HepG2 (cell line): Measurements from ENCODE around the gene SCYL1. TPM values are rescaled to one million over a fixed set of nuclear protein-coding genes. Genes with fewer than 3 reads are reported as not detected.

Experiments
- ATM ChIP-seq: fragments of 450-650 bp; IDR thresholded peaks from 2 replicates; pipeline ENCODE4 v1.7.1; 2017; ENCODE audit warnings: mild to moderate bottlenecking, borderline replicate concordance
- FIP1L1 ChIP-seq: fragments of 200-400 bp; formaldehyde crosslinking; IDR thresholded peaks from 2 replicates; pipeline ENCODE4 v1.6.1; 2018; ENCODE audit warnings: low read depth, mild to moderate bottlenecking, low read length, moderate library complexity, borderline replicate concordance; ENCODE audit not compliant: insufficient read depth
- FOXK1 ChIP-seq: sonication (generic); formaldehyde crosslinking; IDR thresholded peaks from 2 replicates; pipeline ENCODE4 v1.4.0; 2020; ENCODE audit warnings: low read depth, missing genetic modification reagents, borderline replicate concordance
- JUN ChIP-seq: sonication (generic); formaldehyde crosslinking; IDR thresholded peaks from 2 replicates; pipeline ENCODE4 v1.4.0; 2020; ENCODE audit warnings: mild to moderate bottlenecking, missing genetic modification reagents
- JUND ChIP-seq: sonication (generic); formaldehyde crosslinking; IDR thresholded peaks from 2 replicates; pipeline ENCODE4 v1.8.0; 2022; ENCODE audit warnings: mild to moderate bottlenecking, missing genetic modification reagents
- KDM5A ChIP-seq: fragments of 200-600 bp; sonication (generic); IDR thresholded peaks from 2 replicates; pipeline ENCODE4 v1.7.0; 2018; ENCODE audit warnings: antibody characterized with exemption, mild to moderate bottlenecking, low read length, borderline replicate concordance
- MATR3 ChIP-seq: sonication (generic); formaldehyde crosslinking; IDR thresholded peaks from 2 replicates; pipeline ENCODE4 v1.4.0; 2020; ENCODE audit warnings: missing genetic modification reagents
- NCOA2 ChIP-seq: sonication (generic); formaldehyde crosslinking; IDR thresholded peaks from 2 replicates; pipeline ENCODE4 v1.8.0; 2022; ENCODE audit warnings: inconsistent platforms
- PCBP1 ChIP-seq: fragments of 200-400 bp; formaldehyde crosslinking; IDR thresholded peaks from 2 replicates; pipeline ENCODE4 v1.6.1; 2017; ENCODE audit warnings: mild to moderate bottlenecking, low read depth, low read length, borderline replicate concordance
- PCBP2 ChIP-seq: fragments of 200-400 bp; formaldehyde crosslinking; optimal IDR thresholded peaks from 2 replicates; pipeline ENCODE3; 2018; ENCODE audit warnings: low read length, low read depth; ENCODE audit not compliant: poor library complexity, severe bottlenecking
- PHF21A ChIP-seq: sonication (generic); formaldehyde crosslinking; IDR thresholded peaks from 2 replicates; pipeline ENCODE4 v1.5.0; 2020; ENCODE audit warnings: mild to moderate bottlenecking, missing genetic modification reagents
- REPIN1 ChIP-seq: sonication (generic); formaldehyde crosslinking; IDR thresholded peaks from 2 replicates; pipeline ENCODE4 v1.8.0; 2022; ENCODE audit warnings: missing genetic modification reagents, low read depth, mild to moderate bottlenecking, borderline replicate concordance
- SSRP1 ChIP-seq: IDR thresholded peaks from 2 replicates; pipeline ENCODE4 v1.6.1; 2016; ENCODE audit warnings: control low read depth
- STAG1 ChIP-seq: sonication (generic); formaldehyde crosslinking; IDR thresholded peaks from 2 replicates; pipeline ENCODE4 v1.4.0; 2020; ENCODE audit warnings: missing genetic modification reagents
- TEAD3 ChIP-seq: optimal IDR thresholded peaks from 2 replicates; pipeline ENCODE3; 2016; ENCODE audit warnings: borderline replicate concordance
- ZNF263 ChIP-seq: sonication (generic); formaldehyde crosslinking; IDR thresholded peaks from 2 replicates; pipeline ENCODE4 v1.4.0; 2020; ENCODE audit warnings: missing genetic modification reagents
- ZNF335 ChIP-seq: sonication (generic); formaldehyde crosslinking; IDR thresholded peaks from 2 replicates; pipeline ENCODE4 v1.4.0; 2020; ENCODE audit warnings: missing genetic modification reagents
- ZNF558 ChIP-seq: sonication (generic); formaldehyde crosslinking; IDR thresholded peaks from 2 replicates; pipeline ENCODE4 v1.9.0; 2022; ENCODE audit warnings: mild to moderate bottlenecking, missing genetic modification reagents, borderline replicate concordance
- ZNF619 ChIP-seq: sonication (generic); formaldehyde crosslinking; IDR thresholded peaks from 2 replicates; pipeline ENCODE4 v1.4.0; 2020; ENCODE audit warnings: mild to moderate bottlenecking, missing genetic modification reagents
- ZNF7 ChIP-seq: IDR thresholded peaks from 2 replicates; pipeline ENCODE4 v1.6.1; 2016; ENCODE audit warnings: missing biosample characterization, missing genetic modification reagents
- ZNF788 ChIP-seq: sonication (generic); formaldehyde crosslinking; IDR thresholded peaks from 2 replicates; pipeline ENCODE4 v1.5.0; 2020; ENCODE audit warnings: mild to moderate bottlenecking, missing genetic modification reagents, borderline replicate concordance
- polyA plus RNA-seq, 8 experiments: library from polyadenylated mRNA; depleted of rRNA in 3 of 8; stranded (reverse) in 7 of 8; unstranded in 1 of 8; fragments of >200 nt; fragmentation: Illumina TruSeq in 4 of 8; extraction: Trizol in 4 of 8; gene quantifications; 2 replicates each; pipeline versions ENCODE4 v1.2.1 to v1.2.3, GENCODE V29; 2011 to 2016; ENCODE audit warnings: low read depth in 4 of 8, missing spikeins in 1 of 8, mixed read lengths in 1 of 8; ENCODE audit not compliant: insufficient read depth in 1 of 8
- total RNA-seq, 5 experiments: library from RNA; depleted of rRNA; stranded (reverse); fragments of >200 nt; fragmentation: Illumina TruSeq; extraction: Trizol; gene quantifications; 2 replicates each; pipeline ENCODE4 v1.2.3, GENCODE V29; 2016; ENCODE audit warnings: low read depth in 1 of 5
- TF ChIP-seq, protein P1 (sequence below): IDR thresholded peaks from 2 replicates; pipeline ENCODE4 v1.6.1; 2016; ENCODE audit warnings: missing genetic modification reagents, missing compliant biosample characterization
- TF ChIP-seq, protein P2 (sequence below): sonication (generic); formaldehyde crosslinking; IDR thresholded peaks from 2 replicates; pipeline ENCODE4 v1.4.0; 2020; ENCODE audit warnings: missing genetic modification reagents, mild to moderate bottlenecking, borderline replicate concordance
- TF ChIP-seq, protein P3 (sequence below): sonication (generic); formaldehyde crosslinking; IDR thresholded peaks from 2 replicates; pipeline ENCODE4 v1.5.1; 2020; ENCODE audit warnings: mild to moderate bottlenecking, missing genetic modification reagents, borderline replicate concordance

SCYL1 gene
- total and polyA plus RNA-seq, 2 of the 13 experiments (the other 11 are each of a cell fraction or from before 2014, with no cell fraction given) = 65.9 to 103 TPM

DNA sequence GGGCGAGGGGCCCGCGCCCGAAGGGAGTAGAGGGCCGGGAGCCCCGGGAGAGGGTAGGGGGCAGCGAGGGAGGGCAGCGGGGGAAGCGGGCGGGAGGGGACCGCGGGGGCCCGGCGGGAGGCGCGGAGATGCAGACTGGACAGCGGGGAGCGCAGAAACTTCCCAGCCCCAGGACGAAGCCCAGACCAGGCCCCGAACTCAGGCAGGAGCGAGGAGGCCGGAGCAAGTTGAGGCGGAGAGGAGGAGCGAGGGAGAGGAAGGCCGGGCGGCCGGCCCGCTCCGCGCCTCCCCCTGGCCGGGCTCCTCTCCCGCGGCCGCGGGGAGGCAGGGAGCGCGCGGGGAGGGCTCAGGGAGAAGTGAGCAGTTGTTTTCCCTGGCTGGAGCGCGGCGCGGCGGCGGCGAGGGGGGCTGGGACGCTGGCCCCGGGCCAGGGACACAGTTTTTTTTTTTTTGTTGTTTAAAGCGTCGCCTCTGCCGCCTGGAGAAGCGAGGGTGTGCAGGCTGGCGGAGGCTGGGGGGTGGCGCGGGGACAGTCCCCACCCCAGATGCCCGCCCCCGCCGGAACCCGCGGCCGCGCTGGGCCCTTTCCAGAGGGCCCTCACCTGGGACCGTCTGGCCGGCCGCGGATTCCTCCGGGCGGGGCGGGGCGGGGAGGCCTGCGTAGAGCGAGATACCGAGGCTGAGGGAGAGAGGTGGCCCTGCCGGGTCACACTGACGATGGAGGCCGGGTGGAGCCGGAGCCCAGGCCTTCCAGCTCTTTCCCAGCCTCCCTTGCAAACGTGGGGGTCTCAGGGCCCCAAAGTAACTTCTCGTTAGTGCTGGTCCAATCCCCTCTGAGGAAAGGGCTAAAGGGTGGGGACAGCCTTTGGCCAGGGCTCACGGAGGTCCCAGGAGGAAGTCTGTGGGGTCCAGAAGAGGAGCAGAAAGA lies 33.4 kb downstream of the SCYL1 start, which contains the start of gene LTBP3 (continued):
- no peak for TF ChIP-seq ZNF7 (CRISPR knock-in tag)
- no peak for TF ChIP-seq STAG1
- no peak for TF ChIP-seq ZNF335 (CRISPR knock-in tag)
- 0 out of 2 replicates have a peak, but pooled peaks have one; percentile 15 for TF ChIP-seq ZNF263 (CRISPR knock-in tag)
- no peak for TF ChIP-seq REPIN1 (CRISPR knock-in tag)
- no peak for TF ChIP-seq PHF21A (CRISPR knock-in tag)
- no peak for TF ChIP-seq MATR3 (CRISPR knock-in tag)
- TF ChIP-seq, protein P1, sequence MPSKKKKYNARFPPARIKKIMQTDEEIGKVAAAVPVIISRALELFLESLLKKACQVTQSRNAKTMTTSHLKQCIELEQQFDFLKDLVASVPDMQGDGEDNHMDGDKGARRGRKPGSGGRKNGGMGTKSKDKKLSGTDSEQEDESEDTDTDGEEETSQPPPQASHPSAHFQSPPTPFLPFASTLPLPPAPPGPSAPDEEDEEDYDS (CRISPR knock-in tag) = no peak
- TF ChIP-seq, protein P2, sequence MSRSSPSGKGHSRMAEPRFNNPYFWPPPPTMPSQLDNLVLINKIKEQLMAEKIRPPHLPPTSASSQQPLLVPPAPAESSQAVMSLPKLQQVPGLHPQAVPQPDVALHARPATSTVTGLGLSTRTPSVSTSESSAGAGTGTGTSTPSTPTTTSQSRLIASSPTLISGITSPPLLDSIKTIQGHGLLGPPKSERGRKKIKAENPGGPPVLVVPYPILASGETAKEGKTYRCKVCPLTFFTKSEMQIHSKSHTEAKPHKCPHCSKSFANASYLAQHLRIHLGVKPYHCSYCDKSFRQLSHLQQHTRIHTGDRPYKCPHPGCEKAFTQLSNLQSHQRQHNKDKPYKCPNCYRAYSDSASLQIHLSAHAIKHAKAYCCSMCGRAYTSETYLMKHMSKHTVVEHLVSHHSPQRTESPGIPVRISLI (CRISPR knock-in tag) = peak; percentile 84
- peak; percentile 72 for TF ChIP-seq TEAD3 (CRISPR knock-in tag)
- TF ChIP-seq FOXK1 (CRISPR knock-in tag) = no peak
- TF ChIP-seq ZNF788 (CRISPR knock-in tag) = no peak
- TF ChIP-seq ATM = no peak
- TF ChIP-seq JUN (CRISPR knock-in tag) = 0 out of 2 replicates have a peak, but pooled peaks have one; percentile 41
- TF ChIP-seq, protein P3, sequence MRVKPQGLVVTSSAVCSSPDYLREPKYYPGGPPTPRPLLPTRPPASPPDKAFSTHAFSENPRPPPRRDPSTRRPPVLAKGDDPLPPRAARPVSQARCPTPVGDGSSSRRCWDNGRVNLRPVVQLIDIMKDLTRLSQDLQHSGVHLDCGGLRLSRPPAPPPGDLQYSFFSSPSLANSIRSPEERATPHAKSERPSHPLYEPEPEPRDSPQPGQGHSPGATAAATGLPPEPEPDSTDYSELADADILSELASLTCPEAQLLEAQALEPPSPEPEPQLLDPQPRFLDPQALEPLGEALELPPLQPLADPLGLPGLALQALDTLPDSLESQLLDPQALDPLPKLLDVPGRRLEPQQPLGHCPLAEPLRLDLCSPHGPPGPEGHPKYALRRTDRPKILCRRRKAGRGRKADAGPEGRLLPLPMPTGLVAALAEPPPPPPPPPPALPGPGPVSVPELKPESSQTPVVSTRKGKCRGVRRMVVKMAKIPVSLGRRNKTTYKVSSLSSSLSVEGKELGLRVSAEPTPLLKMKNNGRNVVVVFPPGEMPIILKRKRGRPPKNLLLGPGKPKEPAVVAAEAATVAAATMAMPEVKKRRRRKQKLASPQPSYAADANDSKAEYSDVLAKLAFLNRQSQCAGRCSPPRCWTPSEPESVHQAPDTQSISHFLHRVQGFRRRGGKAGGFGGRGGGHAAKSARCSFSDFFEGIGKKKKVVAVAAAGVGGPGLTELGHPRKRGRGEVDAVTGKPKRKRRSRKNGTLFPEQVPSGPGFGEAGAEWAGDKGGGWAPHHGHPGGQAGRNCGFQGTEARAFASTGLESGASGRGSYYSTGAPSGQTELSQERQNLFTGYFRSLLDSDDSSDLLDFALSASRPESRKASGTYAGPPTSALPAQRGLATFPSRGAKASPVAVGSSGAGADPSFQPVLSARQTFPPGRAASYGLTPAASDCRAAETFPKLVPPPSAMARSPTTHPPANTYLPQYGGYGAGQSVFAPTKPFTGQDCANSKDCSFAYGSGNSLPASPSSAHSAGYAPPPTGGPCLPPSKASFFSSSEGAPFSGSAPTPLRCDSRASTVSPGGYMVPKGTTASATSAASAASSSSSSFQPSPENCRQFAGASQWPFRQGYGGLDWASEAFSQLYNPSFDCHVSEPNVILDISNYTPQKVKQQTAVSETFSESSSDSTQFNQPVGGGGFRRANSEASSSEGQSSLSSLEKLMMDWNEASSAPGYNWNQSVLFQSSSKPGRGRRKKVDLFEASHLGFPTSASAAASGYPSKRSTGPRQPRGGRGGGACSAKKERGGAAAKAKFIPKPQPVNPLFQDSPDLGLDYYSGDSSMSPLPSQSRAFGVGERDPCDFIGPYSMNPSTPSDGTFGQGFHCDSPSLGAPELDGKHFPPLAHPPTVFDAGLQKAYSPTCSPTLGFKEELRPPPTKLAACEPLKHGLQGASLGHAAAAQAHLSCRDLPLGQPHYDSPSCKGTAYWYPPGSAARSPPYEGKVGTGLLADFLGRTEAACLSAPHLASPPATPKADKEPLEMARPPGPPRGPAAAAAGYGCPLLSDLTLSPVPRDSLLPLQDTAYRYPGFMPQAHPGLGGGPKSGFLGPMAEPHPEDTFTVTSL (CRISPR knock-in tag) = no peak
- no peak for TF ChIP-seq PCBP1
- TF ChIP-seq ZNF558 (CRISPR knock-in tag) = no peak
- 0 out of 2 replicates have a peak, but pooled peaks have one; percentile 37 for TF ChIP-seq KDM5A
- TF ChIP-seq JUND (CRISPR knock-in tag) = no peak
- TF ChIP-seq SSRP1 (CRISPR knock-in tag) = no peak
- no peak for TF ChIP-seq ZNF619
- TF ChIP-seq NCOA2 (CRISPR knock-in tag) = no peak
- no peak for TF ChIP-seq FIP1L1
- no peak for TF ChIP-seq PCBP2
